H1 (cell line): ENCODE measurements around the gene LY6G6F. TPM values are rescaled to one million over a fixed set of nuclear protein-coding genes. Genes with fewer than 3 reads are reported as not detected.

ENCODE experiments used
- CTCF ChIA-PET: fragments of 300-600 bp; sonication (Branson Sonifier 250); formaldehyde crosslinking; loops from one replicate; lab custom pipeline; 2021; ENCODE audit not compliant: partially characterized antibody; lab: Charles Lee
- POLR2A ChIA-PET: fragments of 300-600 bp; sonication (Branson Sonifier 250); formaldehyde crosslinking; loops from one replicate; lab custom pipeline; 2021; ENCODE audit warnings: inconsistent platforms; ENCODE audit not compliant: partially characterized antibody; lab: Charles Lee
- DNase-seq, 2 experiments: peaks; one replicate each; pipeline versions ENCODE4 v3.0.0 to v3.0.0-alpha.2; 2010 to 2022; ENCODE audit warnings: low spot score in 2 of 2, low read depth in 1 of 2, mixed read lengths in 1 of 2
- FAIRE-seq: peaks from 2 replicates; lab custom pipeline; 2011; peaks lifted over from hg19 to GRCh38; lab: Jason Lieb, UNC
- H2AFZ ChIP-seq: 2 replicates; pipeline ENCODE4 v1.8.1; 2012; ENCODE audit warnings: low read length, inconsistent platforms
- H2AK5ac ChIP-seq: 2 replicates; pipeline ENCODE4 v1.6.1; 2013; ENCODE audit warnings: low read depth, low read length
- H2BK120ac ChIP-seq: replicated peaks from 2 replicates; pipeline ENCODE3; 2013; ENCODE audit warnings: low read depth, low read length, inconsistent platforms
- H2BK12ac ChIP-seq: 2 replicates; pipeline ENCODE4 v1.6.1; 2013; ENCODE audit warnings: low read depth, low read length
- H2BK15ac ChIP-seq: 2 replicates; pipeline ENCODE4 v1.6.1; 2013; ENCODE audit warnings: low read length
- H2BK20ac ChIP-seq: 2 replicates; pipeline ENCODE4 v1.6.1; 2013; ENCODE audit warnings: low read length
- H2BK5ac ChIP-seq: 2 replicates; pipeline ENCODE4 v1.6.1; 2013; ENCODE audit warnings: low read depth, low read length
- H3K14ac ChIP-seq: 2 replicates; pipeline ENCODE4 v1.6.1; 2013; ENCODE audit warnings: inconsistent platforms; ENCODE audit not compliant: insufficient read length
- H3K18ac ChIP-seq: 2 replicates; pipeline ENCODE4 v1.6.1; 2013; ENCODE audit warnings: low read length; ENCODE audit errors: extremely low read depth
- H3K23ac ChIP-seq: 2 replicates; pipeline ENCODE4 v1.6.1; 2013; ENCODE audit warnings: inconsistent platforms; ENCODE audit not compliant: insufficient read length
- H3K23me2 ChIP-seq: 2 replicates; pipeline ENCODE4 v1.6.1; 2013; ENCODE audit warnings: low read depth, low read length
- H3K27ac ChIP-seq: 2 replicates; pipeline ENCODE4 v1.6.1; 2011; ENCODE audit warnings: low read depth, low read length, inconsistent platforms
- H3K27me3 ChIP-seq, 4 experiments: replicated peaks in 1 of 4; 1 replicate in 1 of 4; 2 replicates in 3 of 4; pipeline versions ENCODE4 v1.6.1 to v1.8.1; 2011 to 2013; ENCODE audit warnings: low read length in 3 of 4, mild to moderate bottlenecking in 3 of 4, inconsistent platforms in 2 of 4, mixed read lengths in 2 of 4, moderate library complexity in 1 of 4; ENCODE audit not compliant: control insufficient read depth in 3 of 4, insufficient read depth in 3 of 4; ENCODE audit errors: extremely low read depth in 1 of 4
- H3K36me3 ChIP-seq, 4 experiments: 2 replicates each; pipeline versions ENCODE4 v1.6.1 to v1.8.1; 2011 to 2013; ENCODE audit warnings: mild to moderate bottlenecking in 4 of 4, low read length in 3 of 4, moderate library complexity in 2 of 4, control low read depth in 1 of 4, inconsistent platforms in 1 of 4; ENCODE audit not compliant: insufficient read depth in 4 of 4, control insufficient read depth in 2 of 4
- H3K4ac ChIP-seq: replicated peaks from 2 replicates; pipeline ENCODE3; 2013; ENCODE audit warnings: low read length, low read depth, mixed read lengths, inconsistent platforms; ENCODE audit not compliant: insufficient read length
- H3K4me1 ChIP-seq, 4 experiments: replicated peaks in 1 of 4; 1 replicate in 1 of 4; 2 replicates in 3 of 4; pipeline versions ENCODE4 v1.6.1 to v1.8.1; 2011 to 2013; ENCODE audit warnings: low read length in 3 of 4, inconsistent platforms in 2 of 4, mixed read lengths in 1 of 4; ENCODE audit not compliant: insufficient read depth in 4 of 4, control insufficient read depth in 3 of 4
- H3K4me2 ChIP-seq, 2 experiments: 2 replicates each; pipeline versions ENCODE4 v1.6.1 to v1.8.1; 2011 to 2013; ENCODE audit warnings: low read depth in 2 of 2, low read length in 2 of 2, control low read depth in 1 of 2, inconsistent platforms in 1 of 2, mild to moderate bottlenecking in 1 of 2; ENCODE audit not compliant: insufficient read depth in 1 of 2
- H3K4me3 ChIP-seq, 4 experiments: fragments of 200-600, 300-600 bp in 1 of 4; sonication (generic), shearing (Covaris generic), sonication (Bioruptor Twin) in 1 of 4; 2 replicates each; pipeline versions ENCODE4 v1.5.1 to v1.8.1; 2011 to 2016; ENCODE audit warnings: low read length in 4 of 4, low read depth in 3 of 4, control low read depth in 2 of 4, inconsistent platforms in 2 of 4, mild to moderate bottlenecking in 2 of 4, mixed read lengths in 1 of 4, moderate library complexity in 1 of 4; ENCODE audit not compliant: insufficient read depth in 2 of 4; ENCODE audit errors: extremely low read depth in 1 of 4
- H3K56ac ChIP-seq: replicated peaks from 2 replicates; pipeline ENCODE3; 2013; ENCODE audit warnings: low read depth, mild to moderate bottlenecking, mixed read lengths, low read length, inconsistent platforms; ENCODE audit not compliant: insufficient read length
- H3K79me1 ChIP-seq: 2 replicates; pipeline ENCODE4 v1.6.1; 2013; ENCODE audit warnings: low read depth, low read length, control low read depth
- H3K79me2 ChIP-seq, 2 experiments: 2 replicates each; pipeline versions ENCODE4 v1.6.1 to v1.8.1; 2012 to 2013; ENCODE audit warnings: low read length in 2 of 2, mild to moderate bottlenecking in 2 of 2, inconsistent platforms in 1 of 2; ENCODE audit not compliant: insufficient read depth in 2 of 2, control insufficient read depth in 1 of 2
- H3K9ac ChIP-seq, 4 experiments: replicated peaks in 1 of 4; 1 replicate in 1 of 4; 2 replicates in 3 of 4; pipeline versions ENCODE4 v1.6.1 to v1.8.1; 2011 to 2013; ENCODE audit warnings: low read depth in 3 of 4, low read length in 3 of 4, control low read depth in 2 of 4, mild to moderate bottlenecking in 2 of 4, moderate library complexity in 2 of 4, inconsistent platforms in 1 of 4; ENCODE audit errors: extremely low read depth in 1 of 4
- H3K9me3 ChIP-seq, 2 experiments: 2 replicates each; pipeline versions ENCODE4 v1.6.1 to v1.8.1; 2012 to 2013; ENCODE audit warnings: mild to moderate bottlenecking in 2 of 2, moderate library complexity in 2 of 2, control low read depth in 1 of 2, inconsistent platforms in 1 of 2, low read depth in 1 of 2, low read length in 1 of 2, mixed read lengths in 1 of 2; ENCODE audit not compliant: insufficient read depth in 2 of 2
- H4K20me1 ChIP-seq, 2 experiments: replicated peaks in 1 of 2; 2 replicates each; pipeline versions ENCODE3 to v1.8.1; 2011 to 2013; ENCODE audit warnings: inconsistent platforms in 2 of 2, low read length in 2 of 2, mild to moderate bottlenecking in 1 of 2; ENCODE audit not compliant: insufficient read depth in 2 of 2, control insufficient read depth in 1 of 2
- H4K5ac ChIP-seq: 2 replicates; pipeline ENCODE4 v1.6.1; 2013; ENCODE audit warnings: low read length, low read depth, mixed read lengths, inconsistent platforms; ENCODE audit not compliant: insufficient read length
- H4K8ac ChIP-seq: 2 replicates; pipeline ENCODE4 v1.8.0; 2013; ENCODE audit warnings: mild to moderate bottlenecking, moderate library complexity, low read length, inconsistent platforms; ENCODE audit not compliant: insufficient read depth; ENCODE audit errors: extremely low read depth
- H4K91ac ChIP-seq: replicated peaks from 2 replicates; pipeline ENCODE3; 2013; ENCODE audit warnings: low read length, mixed read lengths, inconsistent platforms; ENCODE audit not compliant: insufficient read length
- BCL11A ChIP-seq, 2 experiments: IDR thresholded peaks; one replicate each; pipeline ENCODE4 v1.6.1; 2011; ENCODE audit warnings: low read depth in 2 of 2, low read length in 2 of 2, mild to moderate bottlenecking in 2 of 2
- CBX5 ChIP-seq: fragments of 300-800, 300-1000 bp; sonication (generic); IDR thresholded peaks from 2 replicates; pipeline ENCODE4 v1.7.1; 2016; ENCODE audit warnings: antibody characterized with exemption, low read length, low read depth
- CEBPB ChIP-seq: IDR thresholded peaks from 2 replicates; pipeline ENCODE4 v1.6.1; 2012; ENCODE audit warnings: low read depth, low read length
- CTBP2 ChIP-seq: IDR thresholded peaks from 2 replicates; pipeline ENCODE4 v1.7.0; 2011; ENCODE audit warnings: borderline replicate concordance, mild to moderate bottlenecking, moderate library complexity, mixed read lengths, low read length; ENCODE audit not compliant: insufficient read depth, insufficient read length
- KDM1A ChIP-seq: fragments of 200-600, 300-600 bp; sonication (generic); IDR thresholded peaks from 2 replicates; pipeline ENCODE4 v1.7.1; 2016; ENCODE audit warnings: mild to moderate bottlenecking, low read length, borderline replicate concordance
- MAFK ChIP-seq: IDR thresholded peaks from 2 replicates; pipeline ENCODE4 v1.6.1; 2012; ENCODE audit warnings: low read depth, mild to moderate bottlenecking, improper control_type of control experiment, low read length
- SP1 ChIP-seq: IDR thresholded peaks from 2 replicates; pipeline ENCODE4 v1.6.1; 2011; ENCODE audit warnings: low read depth, low read length
- SP2 ChIP-seq: IDR thresholded peaks from 2 replicates; pipeline ENCODE4 v1.6.1; 2012; ENCODE audit warnings: mild to moderate bottlenecking, low read length, inconsistent platforms
- TBP ChIP-seq: IDR thresholded peaks from 2 replicates; pipeline ENCODE4 v1.6.1; 2011; ENCODE audit warnings: low read depth, low read length, improper control_type of control experiment
- whole genome bisulfite sequencing, 2 experiments: shearing (Covaris generic) in 1 of 2; methylation state at CpG; one replicate each; pipeline versions ENCODE4 v1.1.6 to v1.1.7; 2013 to 2015; ENCODE audit warnings: low lambda C conversion rate in 2 of 2, mixed read lengths in 2 of 2, inconsistent platforms in 1 of 2, low coverage in 1 of 2, missing lambda C conversion rate in 1 of 2; ENCODE audit not compliant: insufficient replicate concordance in 2 of 2, insufficient coverage in 1 of 2, insufficient read length in 1 of 2; ENCODE audit errors: extremely low coverage in 1 of 2, missing lambda C conversion rate in 1 of 2; 5-methylcytosine and 5-hydroxymethylcytosine counted together
- polyA plus RNA-seq, 7 experiments: library from polyadenylated mRNA; depleted of rRNA in 3 of 7; stranded (reverse) in 5 of 7; unstranded in 2 of 7; fragments of >200 nt in 5 of 7; fragments of 200-250 nt in 2 of 7; gene quantifications; 1 replicate in 5 of 7; 2 replicates in 1 of 7; 4 replicates in 1 of 7; pipeline versions ENCODE4 v1.2.1 to v1.2.3, GENCODE V29; 2011 to 2013; ENCODE audit warnings: missing spikeins in 2 of 7, mixed read lengths in 2 of 7
- total RNA-seq: library from RNA; stranded (reverse); fragmentation: NEBNext Ultra II Directional; extraction: Animal tissue kit (Norgen Biotek cat#: 25700); gene quantifications from 2 replicates; pipeline ENCODE4 v1.2.1, GENCODE V29; 2021

LY6G6F gene
- total and polyA plus RNA-seq, 2 of the 8 experiments (the other 6 are each of a cell fraction or from before 2014, with no cell fraction given), result not detected

DNA sequence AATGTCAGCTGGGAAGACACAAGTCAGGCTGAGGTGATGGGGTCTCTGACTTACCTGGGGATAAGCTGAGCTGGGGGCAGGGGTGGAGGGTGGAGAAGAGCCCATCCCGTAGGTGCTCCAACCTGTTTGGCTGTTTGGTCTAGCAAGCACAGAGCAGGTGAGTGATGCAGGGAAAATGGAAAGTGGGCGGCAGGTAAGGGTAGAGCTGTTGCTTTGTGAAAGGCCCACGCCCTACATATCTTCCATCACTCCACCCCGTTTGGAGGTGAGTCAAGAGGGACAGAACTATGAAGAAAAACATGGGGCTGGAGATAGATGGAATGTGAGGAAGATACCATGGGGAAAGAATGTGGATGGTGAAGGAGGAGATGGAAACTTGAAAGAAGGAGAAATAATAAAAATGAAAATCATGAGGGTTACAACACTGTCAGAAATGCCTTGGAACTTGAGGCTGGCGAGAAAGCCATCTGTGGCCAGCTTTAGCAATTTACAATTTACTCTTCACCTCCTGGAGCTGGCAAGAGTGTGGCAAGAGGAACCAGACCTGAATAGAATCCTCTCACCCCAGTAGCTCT lies 13.6 kb downstream of the LY6G6F start:
- Histone ChIP-seq H3K14ac (no peak overlapping the region), H3K4ac (no peak overlapping the region), H3K4me3 (no peak overlapping the region), H3K27me3 (no peaks in the 10 kb centered on the region), H3K27ac (no peak overlapping the region), H4K20me1 (no peaks in the 10 kb centered on the region), H2BK12ac (peak overlapping the region; percentile 81; the same call in 1 of the 2 replicates), H4K8ac (no peak overlapping the region), H3K9ac (no peak overlapping the region), H2BK20ac (no peak overlapping the region; the same call in 1 of the 2 replicates), H4K91ac (peak overlapping the region; percentile 60), H2BK5ac (no peak overlapping the region), H3K4me2 (no peak overlapping the region), H3K79me1 (no peaks in the 10 kb centered on the region), H3K23ac (no peak overlapping the region), H3K79me2 (no peaks in the 10 kb centered on the region), H3K23me2 (no peaks in the 10 kb centered on the region), H4K5ac (no peak overlapping the region), H2BK120ac (no peak overlapping the region), H2BK15ac (0 out of 2 replicates have a peak overlapping the region, but pooled peaks have one; percentile 8), H3K9me3 (no peaks in the 10 kb centered on the region), H3K18ac (no peak overlapping the region), H3K56ac (no peak overlapping the region), H3K4me1 (peaks cover 2 to 19% (median 17%) of the 10 kb centered on the region in 4 experiments), H2AK5ac (no peak overlapping the region), H2AFZ (no peak overlapping the region), H3K36me3 (no peaks in the 10 kb centered on the region)
- ChIA-PET POLR2A (interaction anchor here (0.6 to 3.5 kb wide), 5 partner anchors 9 to 549 kb away, joined by 3 to 10 read pairs (median 6); partner anchors contain the start of gene MSH5), CTCF (interaction anchor here (1.2 to 3.7 kb wide), 3 partner anchors 9 to 43 kb away, joined by 3 to 18 read pairs (median 4); no protein-coding TSS in a partner anchor)
- TF ChIP-seq KDM1A, result no peak
- TF ChIP-seq MAFK, result no peak
- TF ChIP-seq SP2, result no peak
- no peak for TF ChIP-seq BCL11A (IDR thresholded peaks at IDR 0.05; ENCODE audit: low read depth in 2 of 2, low read length in 2 of 2)
- TF ChIP-seq SP1, result no peak
- no peak for TF ChIP-seq TBP
- no peak for TF ChIP-seq CTBP2
- TF ChIP-seq CBX5, result no peak
- TF ChIP-seq CEBPB, result no peak
- 86% methylated on average over 5 of the region's 5 CpGs; no CpG with 5 or more reads in 1 of the 2 experiments for WGBS, 2 experiments
- DNase-seq, result no peak
- FAIRE-seq, result no peak
